ENCODE data around the gene TXNRD3. TPM values are rescaled to one million over a fixed set of nuclear protein-coding genes. Genes with fewer than 3 reads are reported as not detected.

TXNRD3 gene
- total RNA-seq, 6 experiments from 2014 or later, result 7.3 to 10.4 (median 7.9) TPM

DNA sequence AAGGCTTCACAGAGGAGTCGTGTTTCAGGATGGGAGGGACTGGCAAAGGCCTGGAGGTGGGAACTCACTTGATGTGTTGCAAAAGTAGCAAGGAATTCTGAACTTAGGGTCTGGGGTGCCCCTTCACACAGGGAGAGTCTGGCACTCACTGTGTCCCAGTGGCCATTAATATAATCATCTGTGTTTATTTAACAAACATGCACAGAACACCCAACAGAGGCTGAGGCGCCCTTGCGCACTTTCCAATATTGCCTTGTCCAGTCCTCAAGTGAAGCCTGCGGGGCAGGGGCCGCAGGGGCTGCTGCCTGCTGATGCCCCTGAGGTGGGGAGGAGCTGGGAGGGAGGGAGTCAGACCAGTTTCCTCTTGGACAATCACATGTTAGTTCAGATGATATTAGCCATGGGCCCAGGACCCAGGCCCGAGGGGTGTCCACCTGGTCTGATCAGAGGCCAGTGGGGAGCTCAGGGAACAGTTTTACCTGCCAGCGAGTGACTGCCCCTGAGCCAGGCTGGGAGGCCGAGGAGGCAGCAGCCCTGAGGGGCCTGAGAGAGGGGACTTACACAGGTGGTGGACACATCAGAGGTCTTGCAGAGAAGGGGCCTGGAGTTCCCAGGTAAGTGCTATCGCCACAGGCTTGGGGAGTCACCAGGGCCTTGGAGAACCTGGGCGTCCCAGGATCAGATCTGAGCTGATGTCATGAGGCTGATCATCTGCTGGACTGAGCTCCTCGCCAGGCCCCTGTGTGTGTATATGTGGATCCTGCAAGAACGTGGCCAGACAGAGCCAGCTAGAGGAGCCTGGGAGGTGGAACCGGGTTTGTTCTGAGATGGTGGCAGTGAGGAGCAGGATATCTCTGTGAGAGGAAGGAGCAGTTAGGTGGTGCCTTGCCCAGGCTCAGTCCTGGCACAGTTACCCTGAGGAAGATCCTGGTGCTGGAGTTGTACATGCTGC lies 13.8 kb upstream of the TXNRD3 start:
- ATAC-seq, result no peak
- Histone ChIP-seq H3K9me3 (no peaks in the 10 kb centered on the region), H3K36me3 (no peaks in the 10 kb centered on the region), H3K4me1 (no peaks in the 10 kb centered on the region), H3K4me3 (no peak overlapping the region), H3K27ac (no peak overlapping the region), H3K27me3 (no peaks in the 10 kb centered on the region)
- TF ChIP-seq POLR2A (IDR thresholded peaks at IDR 0.05) (no peak), CTCF (IDR thresholded peaks at IDR 0.05) (no peak)
- intact Hi-C loops (cut with DNase I), result no loop called here
- no peak for DNase-seq
- 100% methylated on average over 1 of the region's 13 CpGs for WGBS (ENCODE audit: insufficient coverage, low coverage, low lambda C conversion rate, missing lambda C conversion rate)

GRCh38 chr3:126667631-126668449 lies 12.9 kb upstream of the TXNRD3 start:
- no peak for ATAC-seq
- no peak overlapping the region for H3K27ac ChIP-seq
- no peaks in the 10 kb centered on the region for H3K4me1 ChIP-seq
- TF ChIP-seq POLR2A (IDR thresholded peaks at IDR 0.05), result no peak
- TF ChIP-seq CTCF (IDR thresholded peaks at IDR 0.05), result no peak
- no peaks in the 10 kb centered on the region for H3K36me3 ChIP-seq
- no peaks in the 10 kb centered on the region for H3K27me3 ChIP-seq
- 79% methylated on average over 5 of the region's 15 CpGs for WGBS (ENCODE audit: insufficient coverage, low coverage, low lambda C conversion rate, missing lambda C conversion rate)
- no peak overlapping the region for H3K4me3 ChIP-seq
- no peaks in the 10 kb centered on the region for H3K9me3 ChIP-seq
- intact Hi-C loops (cut with DNase I), result no loop called here
- DNase-seq, result no peak

- Histone ChIP-seq H3K4me1 (no peaks in the 10 kb centered on the region), H3K27ac (no peak overlapping the region), H3K9me3 (no peaks in the 10 kb centered on the region), H3K4me3 (no peak overlapping the region), H3K27me3 (no peaks in the 10 kb centered on the region), H3K36me3 (no peaks in the 10 kb centered on the region)
- ATAC-seq (no peak), DNase-seq (no peak)
- TF ChIP-seq CTCF (IDR thresholded peaks at IDR 0.05) (no peak), POLR2A (IDR thresholded peaks at IDR 0.05) (no peak)
- intact Hi-C loops (cut with DNase I), result no loop called here
- 64% methylated on average over 3 of the region's 15 CpGs for WGBS (ENCODE audit: insufficient coverage, low coverage, low lambda C conversion rate, missing lambda C conversion rate)
Measured at GRCh38 chr3:126666658-126667528, 12.0 kb upstream of the TXNRD3 start.

- intact Hi-C loops (cut with DNase I), result no loop called here
- Histone ChIP-seq H3K9me3 (no peaks in the 10 kb centered on the region), H3K4me3 (no peak overlapping the region), H3K27me3 (no peaks in the 10 kb centered on the region), H3K27ac (no peak overlapping the region), H3K36me3 (no peaks in the 10 kb centered on the region), H3K4me1 (no peaks in the 10 kb centered on the region)
- ATAC-seq (no peak), DNase-seq (no peak)
- no peak for TF ChIP-seq POLR2A (IDR thresholded peaks at IDR 0.05)
- TF ChIP-seq CTCF (IDR thresholded peaks at IDR 0.05), result no peak
- 95% methylated on average over 3 of the region's 15 CpGs for WGBS (ENCODE audit: insufficient coverage, low coverage, low lambda C conversion rate, missing lambda C conversion rate)
Measured at GRCh38 chr3:126665959-126666657, 11.2 kb upstream of the TXNRD3 start.

Data from right lobe of liver (tissue), 6 donors.